GM10248 (cell line): ENCODE measurements around the gene ZNF384.

ENCODE experiments used
- CTCF ChIA-PET: fragments of 300-600 bp; sonication (Branson Sonifier 250); formaldehyde crosslinking; extraction: SDS; loops from one replicate; lab custom pipeline; 2021; ENCODE audit warnings: antibody characterized with exemption; lab: Yijun Ruan, JAX
- POLR2A ChIA-PET: fragments of 350-650 bp; sonication (Branson Sonifier 250); formaldehyde crosslinking; extraction: SDS; loops from one replicate; lab custom pipeline; 2020; ENCODE audit warnings: antibody characterized with exemption; lab: Yijun Ruan, JAX
- DNase-seq: peaks from one replicate; pipeline ENCODE4 v3.0.0; 2012; ENCODE audit errors: extremely low spot score
- TF ChIP-seq, protein P1 (sequence below): IDR thresholded peaks from 2 replicates; pipeline ENCODE4 v1.5.1; 2012; ENCODE audit warnings: mild to moderate bottlenecking, low read depth; ENCODE audit errors: extremely low read depth, missing control alignments, control extremely low read depth

Gene ZNF384

DNA sequence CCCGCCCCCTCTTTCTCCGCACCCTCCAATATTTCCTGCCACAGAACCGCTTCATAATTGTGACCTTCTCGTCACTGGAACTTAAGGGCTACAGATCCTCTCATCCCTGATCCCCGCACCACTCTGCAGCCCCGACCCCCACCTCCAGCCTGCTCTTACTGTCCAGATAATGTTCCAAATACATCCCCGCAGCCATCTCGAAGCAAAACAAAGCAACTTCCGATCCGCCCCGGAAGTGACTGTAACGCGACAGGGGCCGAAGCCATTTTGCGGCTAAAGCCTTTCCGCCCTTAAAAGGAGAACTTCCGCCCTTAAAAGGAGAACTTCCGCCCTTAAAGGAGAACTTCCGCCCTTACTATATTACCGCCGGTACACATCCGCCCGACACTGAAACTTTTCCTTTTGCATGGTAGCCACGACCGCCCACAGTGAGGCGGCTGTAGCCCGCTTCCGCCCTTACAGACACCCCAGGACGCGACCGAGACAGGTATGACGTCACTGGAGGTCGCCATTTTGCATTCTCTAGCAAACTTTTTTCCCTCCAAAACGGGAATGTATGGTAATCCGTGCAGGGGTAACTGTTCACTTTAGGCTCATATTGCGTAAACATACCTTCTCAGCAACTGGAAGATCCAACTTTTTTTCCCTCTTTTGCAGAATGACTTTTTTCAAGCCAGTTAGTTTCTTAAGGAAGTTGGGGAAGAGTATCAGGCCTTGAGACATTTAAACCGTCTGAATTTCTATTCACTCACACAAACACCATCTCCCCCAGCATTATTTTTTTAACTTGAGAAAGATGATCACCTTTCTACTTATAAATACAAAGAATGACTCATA lies 26.1 kb downstream of the ZNF384 start, which contains the start of gene ING4:
TSS of gene ING4 (minus strand) at position 214 of the 837 bp plus-strand sequence. CDS start at position 196, 18 bp downstream.
- peak; percentile 97 for DNase-seq

DNA sequence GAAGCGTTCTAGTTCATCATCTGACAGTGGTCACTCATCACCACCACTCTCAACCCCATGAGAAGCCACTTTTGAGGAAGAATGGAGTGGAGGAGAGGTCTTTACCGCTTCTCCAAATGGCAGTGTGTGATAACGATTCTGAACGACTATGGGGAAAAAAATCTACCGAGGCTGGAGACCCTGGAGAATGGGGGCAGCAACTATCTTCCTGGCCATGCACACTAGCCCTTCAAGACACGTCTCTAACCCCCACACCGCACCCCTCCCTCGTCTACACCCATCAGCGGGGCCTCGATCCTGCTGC lies 26.6 kb downstream of the ZNF384 start:
- POLR2A ChIA-PET: no interaction called here
- DNase-seq: no peak
- CTCF ChIA-PET: no interaction called here

More for the DNA sequence above, 26.1 kb downstream of the ZNF384 start, which contains the start of gene ING4:
- ChIA-PET POLR2A (interaction anchor here (0.6 kb wide), 1 partner anchor 242 kb away, joined by 3 read pairs; no protein-coding TSS in a partner anchor), CTCF (interaction anchor here (0.6 to 1.5 kb wide), 3 partner anchors 26 to 163 kb away, joined by 3 to 4 read pairs (median 3); partner anchors contain the start of gene ZNF384)
- TF ChIP-seq, protein P1, sequence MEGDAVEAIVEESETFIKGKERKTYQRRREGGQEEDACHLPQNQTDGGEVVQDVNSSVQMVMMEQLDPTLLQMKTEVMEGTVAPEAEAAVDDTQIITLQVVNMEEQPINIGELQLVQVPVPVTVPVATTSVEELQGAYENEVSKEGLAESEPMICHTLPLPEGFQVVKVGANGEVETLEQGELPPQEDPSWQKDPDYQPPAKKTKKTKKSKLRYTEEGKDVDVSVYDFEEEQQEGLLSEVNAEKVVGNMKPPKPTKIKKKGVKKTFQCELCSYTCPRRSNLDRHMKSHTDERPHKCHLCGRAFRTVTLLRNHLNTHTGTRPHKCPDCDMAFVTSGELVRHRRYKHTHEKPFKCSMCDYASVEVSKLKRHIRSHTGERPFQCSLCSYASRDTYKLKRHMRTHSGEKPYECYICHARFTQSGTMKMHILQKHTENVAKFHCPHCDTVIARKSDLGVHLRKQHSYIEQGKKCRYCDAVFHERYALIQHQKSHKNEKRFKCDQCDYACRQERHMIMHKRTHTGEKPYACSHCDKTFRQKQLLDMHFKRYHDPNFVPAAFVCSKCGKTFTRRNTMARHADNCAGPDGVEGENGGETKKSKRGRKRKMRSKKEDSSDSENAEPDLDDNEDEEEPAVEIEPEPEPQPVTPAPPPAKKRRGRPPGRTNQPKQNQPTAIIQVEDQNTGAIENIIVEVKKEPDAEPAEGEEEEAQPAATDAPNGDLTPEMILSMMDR: no peak

DNA sequence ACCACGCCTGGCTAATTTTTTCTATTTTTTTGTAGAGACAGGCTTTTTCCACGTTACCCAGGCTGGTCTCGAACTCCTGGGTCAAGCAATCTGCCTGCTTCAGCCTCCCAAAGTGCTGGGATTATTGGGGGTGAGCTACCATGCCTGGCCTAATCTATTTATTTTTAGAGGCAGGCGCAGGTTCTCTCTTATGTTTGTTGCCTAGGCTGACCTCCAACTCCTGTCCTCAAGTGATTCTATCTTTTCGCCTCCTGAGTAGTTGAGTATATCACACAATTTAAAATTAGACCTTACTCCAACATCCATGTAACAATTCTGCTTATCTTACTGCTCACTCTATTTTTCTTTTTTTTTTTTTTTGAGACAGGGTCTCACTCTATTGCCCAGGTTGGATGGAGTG lies 35.2 kb downstream of the ZNF384 start:
- TF ChIP-seq, protein P1: no peak
- no peak for DNase-seq
- ChIA-PET POLR2A (no interaction called here), CTCF (interaction anchor here (3.0 kb wide), 1 partner anchor 10 kb away, joined by 8 read pairs; no protein-coding TSS in a partner anchor)

More for the DNA sequence above, 26.6 kb downstream of the ZNF384 start:
- TF ChIP-seq, protein P1: no peak

DNA sequence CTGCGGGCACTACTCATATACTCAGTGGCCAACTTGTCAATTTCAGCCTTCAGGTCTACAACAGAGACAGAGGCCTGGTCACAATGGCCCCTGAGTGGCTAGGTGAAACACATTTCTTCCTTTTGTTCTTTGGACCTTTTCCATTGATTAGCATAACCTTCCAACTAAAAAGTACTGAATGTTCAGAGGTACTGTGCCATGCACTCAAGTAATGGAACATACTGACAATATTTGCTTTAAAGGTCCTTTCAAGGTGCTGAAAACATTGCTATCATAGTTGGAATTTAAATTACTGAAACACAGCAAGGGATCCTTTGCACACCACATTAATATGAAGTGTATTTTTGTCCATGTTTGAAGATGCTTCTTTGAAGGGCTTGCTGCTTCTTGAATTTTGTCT lies 35.8 kb downstream of the ZNF384 start:
- ChIA-PET POLR2A (no interaction called here), CTCF (interaction anchor here (1.0 to 3.0 kb wide), 3 partner anchors 9 to 35 kb away, joined by 3 to 8 read pairs (median 5); partner anchors contain the start of gene LPAR5)
- DNase-seq: no peak

DNA sequence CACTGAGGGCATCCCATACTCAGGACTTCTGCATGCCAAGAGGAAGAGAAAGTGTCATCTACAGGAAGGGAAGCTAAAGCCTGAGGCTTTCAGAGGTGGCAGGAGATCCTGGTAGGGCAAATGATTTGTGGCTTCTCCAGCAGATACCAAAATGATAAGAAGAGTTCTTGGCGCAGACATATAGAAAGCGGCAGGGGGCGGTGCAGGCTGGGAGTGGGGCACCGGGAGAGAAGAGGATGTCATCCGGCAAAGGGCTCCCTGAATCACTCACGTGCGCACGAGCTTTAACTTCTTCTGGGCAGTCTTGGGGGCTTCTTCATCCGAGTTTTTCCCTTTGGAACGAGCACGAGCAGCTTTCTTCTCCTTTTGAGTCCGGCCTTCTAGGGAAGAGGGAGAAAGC lies 36.8 kb downstream of the ZNF384 start:
- ChIA-PET POLR2A (no interaction called here), CTCF (interaction anchor here (1.0 to 3.0 kb wide), 3 partner anchors 8 to 34 kb away, joined by 3 to 8 read pairs (median 5); partner anchors contain the start of gene LPAR5)
- TF ChIP-seq, protein P1: no peak

More for the DNA sequence above, 35.8 kb downstream of the ZNF384 start:
- TF ChIP-seq, protein P1: no peak

DNA sequence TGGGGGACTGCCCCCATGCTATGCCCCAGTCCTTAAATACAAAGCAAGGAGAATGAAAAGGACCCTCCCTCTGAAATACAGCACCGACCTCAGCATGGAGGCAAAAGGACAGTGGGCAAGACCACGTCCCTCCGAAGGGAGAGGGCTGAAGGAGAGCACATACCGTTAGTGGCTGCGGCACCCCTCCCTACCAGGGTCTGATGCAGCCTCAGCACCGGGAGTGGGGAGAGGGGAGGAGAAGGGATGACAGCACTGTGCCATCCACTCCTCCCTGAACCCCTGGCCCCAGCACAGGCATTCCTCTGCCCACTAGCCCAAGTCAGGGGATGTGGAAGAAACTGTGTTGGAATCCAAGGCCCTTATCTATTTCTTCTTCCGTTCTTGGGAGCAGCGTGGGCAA lies 38.3 kb downstream of the ZNF384 start:
- POLR2A ChIA-PET: no interaction called here
- TF ChIP-seq, protein P1: no peak

More for the DNA sequence above, 36.8 kb downstream of the ZNF384 start:
- no peak for DNase-seq

More for the DNA sequence above, 38.3 kb downstream of the ZNF384 start:
- CTCF ChIA-PET: interaction anchor here (1.1 to 1.2 kb wide), 2 partner anchors 30 to 34 kb away, joined by 3 read pairs; no protein-coding TSS in a partner anchor
- DNase-seq: no peak
